ENCODE measurements around the gene MYO5C. TPM values are rescaled to one million over a fixed set of nuclear protein-coding genes. Genes with fewer than 3 reads are reported as not detected.

MYO5C gene
- total RNA-seq, 1 donor from 2014 or later, result 80.0 TPM

DNA sequence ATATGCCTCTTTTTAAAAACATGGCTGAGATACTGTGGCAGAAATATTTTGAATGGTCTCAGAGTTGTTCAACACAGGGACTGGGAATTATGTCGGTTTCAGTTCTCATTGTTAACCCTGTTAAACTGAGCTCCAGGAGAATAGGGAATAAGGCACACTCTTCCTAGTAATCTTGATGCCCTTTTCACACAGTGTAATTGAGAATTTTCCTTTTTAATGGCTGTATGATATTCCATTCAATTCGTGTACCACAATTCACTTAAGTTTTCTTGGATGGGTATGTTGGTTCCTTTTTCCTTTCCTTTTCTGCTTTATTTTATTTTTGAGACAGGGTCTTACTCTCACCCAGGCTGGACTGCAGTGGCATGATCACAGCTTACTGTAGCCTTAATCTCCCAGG, 149.3 kb downstream of the MYO5C start:
- Histone ChIP-seq H3K27ac (no peak overlapping the region), H3K4me3 (no peak overlapping the region), H3K4me1 (no peaks in the 10 kb centered on the region), H3K27me3 (no peaks in the 10 kb centered on the region), H3K36me3 (peaks cover 10% of the 10 kb centered on the region), H3K9me3 (no peaks in the 10 kb centered on the region)
- no peak for DNase-seq
- intact Hi-C loops (cut with DNase I), result no loop called here
- no peak for ATAC-seq
- TF ChIP-seq CTCF (IDR thresholded peaks at IDR 0.05), result no peak

GRCh38 chr15:52144656-52145178, 150.9 kb downstream of the MYO5C start:
- TF ChIP-seq CTCF (IDR thresholded peaks at IDR 0.05), result no peak
- Histone ChIP-seq H3K4me3 (no peak overlapping the region), H3K4me1 (no peaks in the 10 kb centered on the region), H3K27ac (no peak overlapping the region), H3K27me3 (no peaks in the 10 kb centered on the region), H3K9me3 (no peaks in the 10 kb centered on the region), H3K36me3 (peaks cover 6% of the 10 kb centered on the region)
- ATAC-seq (no peak), DNase-seq (no peak)
- intact Hi-C loops (cut with DNase I), result no loop called here

GRCh38 chr15:52143873-52144272, 151.7 kb downstream of the MYO5C start:
- Histone ChIP-seq H3K27ac (no peak overlapping the region), H3K36me3 (no peaks in the 10 kb centered on the region)

More at GRCh38 chr15:52143873-52144272, 151.7 kb downstream of the MYO5C start:
- no peaks in the 10 kb centered on the region for H3K27me3 ChIP-seq
- no peak for ATAC-seq
- DNase-seq, result no peak
- intact Hi-C loops (cut with DNase I), result no loop called here
- H3K4me1 ChIP-seq, result no peaks in the 10 kb centered on the region
- H3K4me3 ChIP-seq, result no peak overlapping the region
- TF ChIP-seq CTCF (IDR thresholded peaks at IDR 0.05), result no peak
- no peaks in the 10 kb centered on the region for H3K9me3 ChIP-seq

Small RNAs within 50 kb of the gene (microRNA-seq; reads per million reads assigned to microRNA genes)
- gene MIR1266 (ENCODE audit: borderline microRNAs expressed), result 0.66 reads per million

Other genes starting within 250 kb of the MYO5C start
- not detected for gene BCL2L10, start 183.0 kb downstream of the MYO5C start, total RNA-seq
- 16.7 TPM for gene GNB5, start 104.4 kb downstream of the MYO5C start, total RNA-seq
- gene MYO5A, start 233.1 kb upstream of the MYO5C start, total RNA-seq, result 26.0 TPM

All from upper lobe of right lung (tissue), 1 donor.